ENCODE results near the gene FANCE. TPM values are rescaled to one million over a fixed set of nuclear protein-coding genes. Genes with fewer than 3 reads are reported as not detected.

The FANCE gene
- total RNA-seq, 1 experiment from 2014 or later, result 28.0 TPM

- peak; percentile 84 for DNase-seq
- Histone ChIP-seq H3K4me3 (peak within 1 kb of the TSS; percentile 93), H3K27me3 (no peaks in the 10 kb centered on the region), H3K9me3 (no peaks in the 10 kb centered on the region), H3K36me3 (no peaks in the 10 kb centered on the region)
Measured at GRCh38 chr6:35496841-35497570, 44.9 kb downstream of the FANCE start, which contains the start of gene TEAD3. Gene TEAD3 (minus strand): TSS chr6:35497079.

- H3K9me3 ChIP-seq, result no peaks in the 10 kb centered on the region
- no peaks in the 10 kb centered on the region for H3K36me3 ChIP-seq
- H3K4me3 ChIP-seq, result peak overlapping the region; percentile 93
- DNase-seq, result peak; percentile 96
- H3K27me3 ChIP-seq, result no peaks in the 10 kb centered on the region
Measured at GRCh38 chr6:35497571-35498421, 45.7 kb downstream of the FANCE start.

GRCh38 chr6:35498422-35499067, 46.4 kb downstream of the FANCE start:
- Histone ChIP-seq H3K9me3 (no peaks in the 10 kb centered on the region), H3K27me3 (no peaks in the 10 kb centered on the region), H3K36me3 (no peaks in the 10 kb centered on the region), H3K4me3 (peak overlapping the region; percentile 93)
- DNase-seq, result no peak

GRCh38 chr6:35499372-35499771, 47.2 kb downstream of the FANCE start:
- Histone ChIP-seq H3K27me3 (no peaks in the 10 kb centered on the region), H3K36me3 (no peaks in the 10 kb centered on the region), H3K9me3 (no peaks in the 10 kb centered on the region), H3K4me3 (no peak overlapping the region)
- DNase-seq, result no peak

- no peaks in the 10 kb centered on the region for H3K36me3 ChIP-seq
- H3K9me3 ChIP-seq, result no peaks in the 10 kb centered on the region
- peak; percentile 61 for DNase-seq
- H3K27me3 ChIP-seq, result no peaks in the 10 kb centered on the region
- no peak overlapping the region for H3K4me3 ChIP-seq
Measured at GRCh38 chr6:35500782-35501181, 48.6 kb downstream of the FANCE start.

GRCh38 chr6:35501784-35502183, 49.6 kb downstream of the FANCE start:
- Histone ChIP-seq H3K4me3 (no peak overlapping the region), H3K9me3 (no peaks in the 10 kb centered on the region), H3K36me3 (no peaks in the 10 kb centered on the region), H3K27me3 (no peaks in the 10 kb centered on the region)
- DNase-seq, result no peak

- Histone ChIP-seq H3K27me3 (no peaks in the 10 kb centered on the region), H3K36me3 (no peaks in the 10 kb centered on the region), H3K9me3 (no peaks in the 10 kb centered on the region), H3K4me3 (no peak overlapping the region)
- no peak for DNase-seq
Measured at GRCh38 chr6:35503534-35503933, 51.4 kb downstream of the FANCE start.

GRCh38 chr6:35505999-35506412, 53.9 kb downstream of the FANCE start:
- no peak overlapping the region for H3K4me3 ChIP-seq
- no peaks in the 10 kb centered on the region for H3K36me3 ChIP-seq
- H3K9me3 ChIP-seq, result no peaks in the 10 kb centered on the region
- H3K27me3 ChIP-seq, result no peaks in the 10 kb centered on the region
- no peak for DNase-seq

GRCh38 chr6:35506536-35506935, 54.4 kb downstream of the FANCE start:
- Histone ChIP-seq H3K4me3 (no peak overlapping the region), H3K36me3 (no peaks in the 10 kb centered on the region), H3K9me3 (no peaks in the 10 kb centered on the region), H3K27me3 (no peaks in the 10 kb centered on the region)
- no peak for DNase-seq

GRCh38 chr6:35507221-35507620, 55.1 kb downstream of the FANCE start:
- Histone ChIP-seq H3K4me3 (no peak overlapping the region), H3K27me3 (no peaks in the 10 kb centered on the region), H3K36me3 (no peaks in the 10 kb centered on the region), H3K9me3 (no peaks in the 10 kb centered on the region)
- DNase-seq, result no peak

GRCh38 chr6:35508027-35508426, 55.9 kb downstream of the FANCE start:
- no peaks in the 10 kb centered on the region for H3K9me3 ChIP-seq
- no peaks in the 10 kb centered on the region for H3K36me3 ChIP-seq
- no peak overlapping the region for H3K4me3 ChIP-seq
- DNase-seq, result no peak
- no peaks in the 10 kb centered on the region for H3K27me3 ChIP-seq

- no peaks in the 10 kb centered on the region for H3K9me3 ChIP-seq
- no peak overlapping the region for H3K4me3 ChIP-seq
- no peak for DNase-seq
- H3K36me3 ChIP-seq, result no peaks in the 10 kb centered on the region
- no peaks in the 10 kb centered on the region for H3K27me3 ChIP-seq
Measured at GRCh38 chr6:35508542-35508941, 56.4 kb downstream of the FANCE start.

GRCh38 chr6:35510916-35511561, 58.9 kb downstream of the FANCE start:
- DNase-seq, result no peak
- no peaks in the 10 kb centered on the region for H3K36me3 ChIP-seq
- no peaks in the 10 kb centered on the region for H3K9me3 ChIP-seq
- H3K4me3 ChIP-seq, result no peak overlapping the region
- H3K27me3 ChIP-seq, result no peaks in the 10 kb centered on the region

- no peaks in the 10 kb centered on the region for H3K27me3 ChIP-seq
Measured at GRCh38 chr6:35511562-35511941, 59.4 kb downstream of the FANCE start.

GRCh38 chr6:35512006-35512405, 59.9 kb downstream of the FANCE start:
- Histone ChIP-seq H3K27me3 (no peaks in the 10 kb centered on the region), H3K4me3 (no peak overlapping the region), H3K9me3 (no peaks in the 10 kb centered on the region), H3K36me3 (no peaks in the 10 kb centered on the region)
- DNase-seq, result no peak

More at GRCh38 chr6:35511562-35511941, 59.4 kb downstream of the FANCE start:
- Histone ChIP-seq H3K36me3 (no peaks in the 10 kb centered on the region), H3K9me3 (no peaks in the 10 kb centered on the region), H3K4me3 (no peak overlapping the region)
- no peak for DNase-seq

GRCh38 chr6:35512740-35513139, 60.6 kb downstream of the FANCE start, which contains the start of gene TULP1:
Gene TULP1 (minus strand): TSS chr6:35512896. CDS start chr6:35512858, 38 bp downstream.
- Histone ChIP-seq H3K4me3 (no peak within 1 kb of the TSS), H3K9me3 (no peaks in the 10 kb centered on the region), H3K36me3 (no peaks in the 10 kb centered on the region), H3K27me3 (no peaks in the 10 kb centered on the region)
- no peak for DNase-seq

GRCh38 chr6:35514587-35514986, 62.4 kb downstream of the FANCE start:
- no peaks in the 10 kb centered on the region for H3K9me3 ChIP-seq
- H3K36me3 ChIP-seq, result no peaks in the 10 kb centered on the region
- no peaks in the 10 kb centered on the region for H3K27me3 ChIP-seq
- no peak for DNase-seq
- no peak overlapping the region for H3K4me3 ChIP-seq
